ENCODE data around the gene CYP27B1. TPM values are rescaled to one million over a fixed set of nuclear protein-coding genes. Genes with fewer than 3 reads are reported as not detected.
"Not testable (repeated sequence)": the region's sequence is repeated elsewhere in the genome, so short reads cannot be mapped to it uniquely, and the experiment has no call there.

CYP27B1 gene
- total and polyA plus RNA-seq, 4 donors, result 0.28 to 1.5 (median 0.94) TPM; not detected in 1

GRCh38 chr12:57718641-57719528, 48.0 kb downstream of the CYP27B1 start:
- intact Hi-C loops (cut with DNase I), result no loop called here
- WGBS, 2 donors, result 95% methylated on average over 15 of the region's 15 CpGs
- H3K36me3 ChIP-seq (ENCODE audit: control insufficient read depth in 1 of 2, insufficient read depth in 2 of 2, low read length in 1 of 2), result peaks cover 3 to 15% of the 10 kb centered on the region in 2 donors

GRCh38 chr12:57717846-57718640, 48.8 kb downstream of the CYP27B1 start:
- intact Hi-C loops (cut with DNase I), result no loop called here
- Histone ChIP-seq H3K27me3 (ENCODE audit: control insufficient read depth in 1 of 2, insufficient read depth in 2 of 2, low read length in 1 of 2) (no peaks in the 10 kb centered on the region), H3K4me1 (ENCODE audit: control insufficient read depth in 1 of 2, insufficient read depth in 2 of 2, low read length in 2 of 2) (no peaks in the 10 kb centered on the region), H3K36me3 (ENCODE audit: control insufficient read depth in 1 of 2, insufficient read depth in 2 of 2, low read length in 1 of 2) (peaks cover 3 to 15% of the 10 kb centered on the region in 2 donors), H3K4me3 (ENCODE audit: low read length in 2 of 2) (no peak overlapping the region), H3K27ac (ENCODE audit: low read depth in 1 of 2, low read length in 2 of 2) (no peak overlapping the region), H3K9me3 (ENCODE audit: control insufficient read depth, low read length) (no peaks in the 10 kb centered on the region)
- DNase-seq (no peak), ATAC-seq (ENCODE audit: low FRiP score) (no peak)
- 95 to 97% methylated on average over 22 of the region's 22 CpGs for WGBS, 2 donors

More at GRCh38 chr12:57718641-57719528, 48.0 kb downstream of the CYP27B1 start:
- H3K27ac ChIP-seq (ENCODE audit: low read depth in 1 of 2, low read length in 2 of 2), result no peak overlapping the region
- no peaks in the 10 kb centered on the region for H3K27me3 ChIP-seq (ENCODE audit: control insufficient read depth in 1 of 2, insufficient read depth in 2 of 2, low read length in 1 of 2)
- ATAC-seq (ENCODE audit: low FRiP score), result no peak
- no peaks in the 10 kb centered on the region for H3K4me1 ChIP-seq (ENCODE audit: control insufficient read depth in 1 of 2, insufficient read depth in 2 of 2, low read length in 2 of 2)
- H3K4me3 ChIP-seq (ENCODE audit: low read length in 2 of 2), result no peak overlapping the region
- DNase-seq, result no peak
- no peaks in the 10 kb centered on the region for H3K9me3 ChIP-seq (ENCODE audit: control insufficient read depth, low read length)

GRCh38 chr12:57717131-57717530, 49.7 kb downstream of the CYP27B1 start:
- WGBS, 2 donors, result 95 to 97% methylated on average over 5 of the region's 5 CpGs
- Histone ChIP-seq H3K4me3 (ENCODE audit: low read length in 2 of 2) (no peak overlapping the region), H3K36me3 (ENCODE audit: control insufficient read depth in 1 of 2, insufficient read depth in 2 of 2, low read length in 1 of 2) (peaks cover 3 to 18% of the 10 kb centered on the region in 2 donors), H3K27me3 (ENCODE audit: control insufficient read depth in 1 of 2, insufficient read depth in 2 of 2, low read length in 1 of 2) (no peaks in the 10 kb centered on the region), H3K9me3 (ENCODE audit: control insufficient read depth, low read length) (no peaks in the 10 kb centered on the region), H3K4me1 (ENCODE audit: control insufficient read depth in 1 of 2, insufficient read depth in 2 of 2, low read length in 2 of 2) (no peaks in the 10 kb centered on the region), H3K27ac (ENCODE audit: low read depth in 1 of 2, low read length in 2 of 2) (no peak overlapping the region)
- intact Hi-C loops (cut with DNase I), result no loop called here
- DNase-seq (no peak), ATAC-seq (ENCODE audit: low FRiP score) (no peak)

GRCh38 chr12:57716305-57716704, 50.6 kb downstream of the CYP27B1 start:
- ATAC-seq (ENCODE audit: low FRiP score) (no peak), DNase-seq (no peak)
- intact Hi-C loops (cut with DNase I), result no loop called here
- Histone ChIP-seq H3K36me3 (ENCODE audit: control insufficient read depth in 1 of 2, insufficient read depth in 2 of 2, low read length in 1 of 2) (peaks cover 3 to 18% of the 10 kb centered on the region in 2 donors), H3K4me3 (ENCODE audit: low read length in 2 of 2) (no peak overlapping the region), H3K9me3 (ENCODE audit: control insufficient read depth, low read length) (no peaks in the 10 kb centered on the region), H3K27ac (ENCODE audit: low read depth in 1 of 2, low read length in 2 of 2) (no peak overlapping the region), H3K4me1 (ENCODE audit: control insufficient read depth in 1 of 2, insufficient read depth in 2 of 2, low read length in 2 of 2) (no peaks in the 10 kb centered on the region), H3K27me3 (ENCODE audit: control insufficient read depth in 1 of 2, insufficient read depth in 2 of 2, low read length in 1 of 2) (no peaks in the 10 kb centered on the region)
- WGBS, 2 donors, result 89 to 94% methylated on average over 4 of the region's 4 CpGs

GRCh38 chr12:57715786-57716185, 51.1 kb downstream of the CYP27B1 start:
- Histone ChIP-seq H3K4me3 (ENCODE audit: low read length in 2 of 2) (no peak overlapping the region), H3K36me3 (ENCODE audit: control insufficient read depth in 1 of 2, insufficient read depth in 2 of 2, low read length in 1 of 2) (peaks cover 3 to 16% of the 10 kb centered on the region in 2 donors), H3K27me3 (ENCODE audit: control insufficient read depth in 1 of 2, insufficient read depth in 2 of 2, low read length in 1 of 2) (no peaks in the 10 kb centered on the region), H3K9me3 (ENCODE audit: control insufficient read depth, low read length) (no peaks in the 10 kb centered on the region), H3K27ac (ENCODE audit: low read depth in 1 of 2, low read length in 2 of 2) (no peak overlapping the region), H3K4me1 (ENCODE audit: control insufficient read depth in 1 of 2, insufficient read depth in 2 of 2, low read length in 2 of 2) (no peaks in the 10 kb centered on the region)
- intact Hi-C loops (cut with DNase I), result no loop called here
- DNase-seq (no peak), ATAC-seq (ENCODE audit: low FRiP score) (no peak)
- 93 to 95% methylated on average over 12 of the region's 12 CpGs for WGBS, 2 donors

GRCh38 chr12:57715036-57715748, 51.7 kb downstream of the CYP27B1 start:
- H3K4me3 ChIP-seq (ENCODE audit: low read length in 2 of 2); intact Hi-C loops (cut with DNase I); ATAC-seq (ENCODE audit: low FRiP score); H3K27me3 ChIP-seq (ENCODE audit: control insufficient read depth in 1 of 2, insufficient read depth in 2 of 2, low read length in 1 of 2); DNase-seq; H3K9me3 ChIP-seq (ENCODE audit: control insufficient read depth, low read length); H3K4me1 ChIP-seq (ENCODE audit: control insufficient read depth in 1 of 2, insufficient read depth in 2 of 2, low read length in 2 of 2); H3K27ac ChIP-seq (ENCODE audit: low read depth in 1 of 2, low read length in 2 of 2): not testable (repeated sequence)
- peaks cover 3 to 14% of the 10 kb centered on the region in 2 donors for H3K36me3 ChIP-seq (ENCODE audit: control insufficient read depth in 1 of 2, insufficient read depth in 2 of 2, low read length in 1 of 2)
- WGBS, 2 donors, result 96% methylated on average over 6 of the region's 6 CpGs

GRCh38 chr12:57713209-57713608, 53.7 kb downstream of the CYP27B1 start:
- Histone ChIP-seq H3K4me1 (ENCODE audit: control insufficient read depth in 1 of 2, insufficient read depth in 2 of 2, low read length in 2 of 2) (no peaks in the 10 kb centered on the region), H3K27me3 (ENCODE audit: control insufficient read depth in 1 of 2, insufficient read depth in 2 of 2, low read length in 1 of 2) (no peaks in the 10 kb centered on the region), H3K9me3 (ENCODE audit: control insufficient read depth, low read length) (no peaks in the 10 kb centered on the region), H3K36me3 (ENCODE audit: control insufficient read depth in 1 of 2, insufficient read depth in 2 of 2, low read length in 1 of 2) (peaks cover 3 to 13% of the 10 kb centered on the region in 2 donors), H3K27ac (ENCODE audit: low read depth in 1 of 2, low read length in 2 of 2) (no peak overlapping the region), H3K4me3 (ENCODE audit: low read length in 2 of 2) (no peak overlapping the region)
- ATAC-seq (ENCODE audit: low FRiP score), result no peak
- intact Hi-C loops (cut with DNase I), result no loop called here
- no peak for DNase-seq
- WGBS, 2 donors, result 86 to 90% methylated on average over 5 of the region's 5 CpGs

GRCh38 chr12:57712701-57713100, 54.2 kb downstream of the CYP27B1 start:
- H3K9me3 ChIP-seq (ENCODE audit: control insufficient read depth, low read length), result no peaks in the 10 kb centered on the region
- ATAC-seq (ENCODE audit: low FRiP score) (no peak), DNase-seq (no peak)
- no peaks in the 10 kb centered on the region for H3K27me3 ChIP-seq (ENCODE audit: control insufficient read depth in 1 of 2, insufficient read depth in 2 of 2, low read length in 1 of 2)
- intact Hi-C loops (cut with DNase I), result no loop called here
- H3K4me3 ChIP-seq (ENCODE audit: low read length in 2 of 2), result no peak overlapping the region
- H3K4me1 ChIP-seq (ENCODE audit: control insufficient read depth in 1 of 2, insufficient read depth in 2 of 2, low read length in 2 of 2), result no peaks in the 10 kb centered on the region
- 92 to 93% methylated on average over 3 of the region's 3 CpGs for WGBS, 2 donors
- H3K27ac ChIP-seq (ENCODE audit: low read depth in 1 of 2, low read length in 2 of 2), result no peak overlapping the region
- peaks cover 3 to 10% of the 10 kb centered on the region in 2 donors for H3K36me3 ChIP-seq (ENCODE audit: control insufficient read depth in 1 of 2, insufficient read depth in 2 of 2, low read length in 1 of 2)
